ENCODE measurements around the gene CAMK4.

Gene CAMK4

DNA sequence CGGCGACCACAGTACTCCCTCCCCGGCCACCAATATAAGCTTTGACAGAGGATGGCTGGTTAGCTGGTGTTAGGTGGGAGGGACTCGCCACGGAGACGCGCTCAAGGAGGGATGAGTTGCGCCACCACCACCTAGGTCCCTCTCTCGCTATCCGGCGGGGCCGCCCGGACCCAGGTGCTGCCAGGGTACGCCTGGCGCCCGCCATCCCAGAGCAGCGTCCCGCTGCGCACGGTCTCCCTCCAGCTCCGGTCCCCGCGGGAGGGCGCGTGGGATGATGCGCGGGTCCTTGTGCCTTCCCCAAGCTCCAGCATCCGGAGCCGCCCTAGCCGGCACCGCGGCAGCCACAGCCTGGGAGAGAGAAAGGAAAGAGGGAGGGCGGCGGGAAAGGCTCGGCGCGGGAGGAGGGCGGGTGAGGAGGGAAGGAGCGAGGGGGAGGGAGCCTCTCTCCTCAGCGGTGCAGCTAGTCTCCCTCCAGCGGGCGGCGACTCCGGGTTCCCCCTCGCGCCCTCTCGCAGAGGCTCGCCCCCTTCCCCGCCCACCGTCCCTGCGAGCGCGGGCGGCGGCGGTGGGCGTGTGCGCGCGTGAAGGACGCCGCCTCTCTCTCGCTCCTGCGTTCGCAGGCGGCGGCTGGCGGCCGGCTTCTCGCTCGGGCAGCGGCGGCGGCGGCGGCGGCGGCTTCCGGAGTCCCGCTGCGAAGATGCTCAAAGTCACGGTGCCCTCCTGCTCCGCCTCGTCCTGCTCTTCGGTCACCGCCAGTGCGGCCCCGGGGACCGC lies at the start of gene CAMK4:
TSS of gene CAMK4 (plus strand) at position 598 of the 774 bp plus-strand sequence. CDS start at position 698, 100 bp downstream.
- Histone ChIP-seq H3K27ac (ENCODE audit: low read depth, low read length) (no peak within 1 kb of the TSS), H3K36me3 (ENCODE audit: control insufficient read depth, low read length) (no peaks in the 10 kb centered on the region), H3K9me2 (replicated peaks; ENCODE audit: control insufficient read depth, low read length) (no peaks in the 10 kb centered on the region), H3K4me1 (ENCODE audit: control insufficient read depth, low read length) (peaks cover 28% of the 10 kb centered on the region), H4K20me1 (ENCODE audit: control insufficient read depth, insufficient read depth, low read depth, low read length) (no peaks in the 10 kb centered on the region), H3F3A (ENCODE audit: control insufficient read depth, insufficient read depth) (no peaks in the 10 kb centered on the region), H3K4me3 (ENCODE audit: low read length) (peak within 1 kb of the TSS; percentile 73), H3K4me2 (ENCODE audit: low read length) (peak within 1 kb of the TSS; percentile 64), H3K27me3 (ENCODE audit: control insufficient read depth, low read length) (peaks cover 13% of the 10 kb centered on the region), H3K79me2 (ENCODE audit: control insufficient read depth, low read length) (peaks cover 34% of the 10 kb centered on the region), H3K9me3 (ENCODE audit: control insufficient read depth, insufficient read depth, low read length) (no peaks in the 10 kb centered on the region)
- TF ChIP-seq EZH2phosphoT487 (IDR thresholded peaks at IDR 0.05; ENCODE audit: borderline replicate concordance, low read length) (no peak), CTCF (IDR thresholded peaks at IDR 0.05; ENCODE audit: low read depth, low read length, poor library complexity, severe bottlenecking) (peak; percentile 10)

DNA sequence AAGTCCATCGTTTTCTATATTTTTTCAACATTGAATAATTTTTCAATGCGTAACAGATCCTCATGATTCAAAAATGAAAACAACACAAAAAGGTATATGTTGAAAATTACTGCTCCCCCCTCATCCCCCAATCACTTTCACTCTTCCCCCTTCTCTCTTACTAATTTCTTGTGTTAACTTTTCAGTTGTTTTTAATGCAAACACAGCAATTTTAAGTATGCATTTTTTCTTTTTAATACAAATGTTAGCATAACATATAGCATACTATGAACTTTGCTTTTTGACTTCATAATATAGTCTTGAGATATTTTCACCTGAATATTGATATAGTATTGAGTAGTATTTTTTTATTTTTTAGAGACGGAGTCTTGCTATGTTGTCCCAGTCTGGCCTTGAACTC lies 41.1 kb upstream of the CAMK4 start:
- peaks cover 3% of the 10 kb centered on the region; the same call in 1 of the 2 replicates for H3K27me3 ChIP-seq (ENCODE audit: control insufficient read depth, low read length)
- no peak overlapping the region for H3K27ac ChIP-seq (ENCODE audit: low read depth, low read length)
- H3K4me1 ChIP-seq (ENCODE audit: control insufficient read depth, low read length): no peaks in the 10 kb centered on the region
- no peak overlapping the region for H3K4me2 ChIP-seq (ENCODE audit: low read length)
- no peaks in the 10 kb centered on the region for H4K20me1 ChIP-seq (ENCODE audit: control insufficient read depth, insufficient read depth, low read depth, low read length)
- H3K4me3 ChIP-seq (ENCODE audit: low read length): no peak overlapping the region
- no peaks in the 10 kb centered on the region for H3K36me3 ChIP-seq (ENCODE audit: control insufficient read depth, low read length)
- TF ChIP-seq CTCF (IDR thresholded peaks at IDR 0.05; ENCODE audit: low read depth, low read length, poor library complexity, severe bottlenecking) (no peak), EZH2phosphoT487 (IDR thresholded peaks at IDR 0.05; ENCODE audit: borderline replicate concordance, low read length) (no peak)
- H3K9me3 ChIP-seq (ENCODE audit: control insufficient read depth, insufficient read depth, low read length): no peaks in the 10 kb centered on the region
- H3K9me2 ChIP-seq (replicated peaks; ENCODE audit: control insufficient read depth, low read length): no peaks in the 10 kb centered on the region
- no peaks in the 10 kb centered on the region for H3F3A ChIP-seq (ENCODE audit: control insufficient read depth, insufficient read depth)
- no peaks in the 10 kb centered on the region for H3K79me2 ChIP-seq (ENCODE audit: control insufficient read depth, low read length)

GRCh38 chr5:111187079-111187478 lies 37.1 kb upstream of the CAMK4 start:
- Histone ChIP-seq H3K4me1 (ENCODE audit: control insufficient read depth, low read length) (no peaks in the 10 kb centered on the region), H3K4me3 (ENCODE audit: low read length) (no peak overlapping the region), H3K4me2 (ENCODE audit: low read length) (no peak overlapping the region), H3K27me3 (ENCODE audit: control insufficient read depth, low read length) (peaks cover 3% of the 10 kb centered on the region; the same call in 1 of the 2 replicates), H3F3A (ENCODE audit: control insufficient read depth, insufficient read depth) (no peaks in the 10 kb centered on the region), H3K79me2 (ENCODE audit: control insufficient read depth, low read length) (no peaks in the 10 kb centered on the region), H3K36me3 (ENCODE audit: control insufficient read depth, low read length) (no peaks in the 10 kb centered on the region), H3K27ac (ENCODE audit: low read depth, low read length) (no peak overlapping the region), H3K9me3 (ENCODE audit: control insufficient read depth, insufficient read depth, low read length) (no peaks in the 10 kb centered on the region), H3K9me2 (replicated peaks; ENCODE audit: control insufficient read depth, low read length) (no peaks in the 10 kb centered on the region), H4K20me1 (ENCODE audit: control insufficient read depth, insufficient read depth, low read depth, low read length) (no peaks in the 10 kb centered on the region)
- TF ChIP-seq EZH2phosphoT487 (IDR thresholded peaks at IDR 0.05; ENCODE audit: borderline replicate concordance, low read length) (no peak), CTCF (IDR thresholded peaks at IDR 0.05; ENCODE audit: low read depth, low read length, poor library complexity, severe bottlenecking) (no peak)
